Smooth muscle cell (in vitro differentiated cells): ENCODE data around the gene RASGEF1C. TPM values are rescaled to one million over a fixed set of nuclear protein-coding genes. Genes with fewer than 3 reads are reported as not detected.
A peak's percentile ranks its signal among the peaks of the same experiment; 100 is the strongest.

ENCODE experiments used
- DNase-seq: peaks from one replicate; lab custom pipeline; 2025; ENCODE audit not compliant: unreplicated experiment; lab: John Stamatoyannopoulos, UW
- H2AFZ ChIP-seq: fragments of 200-600 bp; sonication (generic); 2 replicates; pipeline ENCODE4 v1.6.0; 2016; ENCODE audit warnings: antibody characterized with exemption, low read depth, mild to moderate bottlenecking
- H3F3A ChIP-seq: fragments of 200-600 bp; sonication (generic); 2 replicates; pipeline ENCODE4 v1.6.0; 2017; ENCODE audit warnings: antibody characterized with exemption, low read depth
- H3K27ac ChIP-seq: fragments of 200-600 bp; sonication (generic); 2 replicates; pipeline ENCODE4 v1.5.1; 2016; ENCODE audit warnings: low read depth, mild to moderate bottlenecking
- H3K27me3 ChIP-seq: fragments of 200-600 bp; sonication (generic); 2 replicates; pipeline ENCODE4 v1.6.1; 2016; ENCODE audit warnings: low read depth, mild to moderate bottlenecking
- H3K36me3 ChIP-seq: fragments of 200-600 bp; sonication (generic); 2 replicates; pipeline ENCODE4 v1.5.1; 2016; ENCODE audit warnings: low read depth
- H3K4me1 ChIP-seq: fragments of 200-600 bp; sonication (generic); 2 replicates; pipeline ENCODE4 v1.5.1; 2016; ENCODE audit warnings: low read depth
- H3K4me2 ChIP-seq: fragments of 200-600 bp; sonication (generic); 2 replicates; pipeline ENCODE4 v1.6.0; 2016; ENCODE audit warnings: mild to moderate bottlenecking
- H3K4me3 ChIP-seq: fragments of 200-600 bp; sonication (generic); 2 replicates; pipeline ENCODE4 v1.5.1; 2016; ENCODE audit warnings: mild to moderate bottlenecking
- H3K79me2 ChIP-seq: fragments of 200-600 bp; sonication (generic); 2 replicates; pipeline ENCODE4 v1.6.0; 2016; ENCODE audit warnings: low read depth, mild to moderate bottlenecking
- H3K9ac ChIP-seq: fragments of 200-600 bp; sonication (generic); 2 replicates; pipeline ENCODE4 v1.6.0; 2016; ENCODE audit warnings: low read depth
- H3K9me3 ChIP-seq: fragments of 200-600 bp; sonication (generic); replicated peaks from 2 replicates; pipeline ENCODE4 v1.5.1; 2016; ENCODE audit warnings: low read depth
- H4K20me1 ChIP-seq: fragments of 200-600 bp; sonication (generic); 2 replicates; pipeline ENCODE4 v1.6.0; 2016; ENCODE audit warnings: low read depth
- WGBS: methylation state at CpG from one replicate; pipeline ENCODE4 v1.1.7; 2016; ENCODE audit warnings: low lambda C conversion rate; 5-methylcytosine and 5-hydroxymethylcytosine counted together
- polyA plus RNA-seq: library from polyadenylated mRNA; unstranded; fragments of >200 nt; fragmentation: Nextera tagmentation; extraction: Ambion mirVana; gene quantifications from 2 replicates; pipeline ENCODE4 v1.2.1, GENCODE V29; 2016
- total RNA-seq: library from RNA; depleted of rRNA; stranded (reverse); fragments of >200 nt; gene quantifications from 2 replicates; pipeline ENCODE4 v1.2.3, GENCODE V29; 2014
- TF ChIP-seq, protein P1 (sequence below): fragments of 200-600 bp; sonication (generic); IDR thresholded peaks from 2 replicates; pipeline ENCODE4 v1.5.1; 2017; ENCODE audit warnings: borderline replicate concordance, mild to moderate bottlenecking, antibody characterized with exemption; ENCODE audit not compliant: insufficient read depth, poor library complexity, severe bottlenecking

The RASGEF1C gene
- total and polyA plus RNA-seq, 2 experiments from 2014 or later, result 0.14 TPM; not detected in 1

GRCh38 chr5:180204276-180204819 is 4.7 kb downstream of the RASGEF1C start:
- peaks cover 10% of the 10 kb centered on the region for H3K27me3 ChIP-seq
- no peak for DNase-seq
- H3F3A ChIP-seq, result no peaks in the 10 kb centered on the region
- no peak overlapping the region for H3K4me3 ChIP-seq
- 76% methylated on average over 1 of the region's 1 CpG for WGBS
- no peak overlapping the region for H3K4me2 ChIP-seq
- H3K79me2 ChIP-seq, result no peaks in the 10 kb centered on the region
- H3K9ac ChIP-seq, result no peak overlapping the region
- no peak overlapping the region for H3K27ac ChIP-seq
- no peaks in the 10 kb centered on the region for H3K9me3 ChIP-seq
- TF ChIP-seq, protein P1, sequence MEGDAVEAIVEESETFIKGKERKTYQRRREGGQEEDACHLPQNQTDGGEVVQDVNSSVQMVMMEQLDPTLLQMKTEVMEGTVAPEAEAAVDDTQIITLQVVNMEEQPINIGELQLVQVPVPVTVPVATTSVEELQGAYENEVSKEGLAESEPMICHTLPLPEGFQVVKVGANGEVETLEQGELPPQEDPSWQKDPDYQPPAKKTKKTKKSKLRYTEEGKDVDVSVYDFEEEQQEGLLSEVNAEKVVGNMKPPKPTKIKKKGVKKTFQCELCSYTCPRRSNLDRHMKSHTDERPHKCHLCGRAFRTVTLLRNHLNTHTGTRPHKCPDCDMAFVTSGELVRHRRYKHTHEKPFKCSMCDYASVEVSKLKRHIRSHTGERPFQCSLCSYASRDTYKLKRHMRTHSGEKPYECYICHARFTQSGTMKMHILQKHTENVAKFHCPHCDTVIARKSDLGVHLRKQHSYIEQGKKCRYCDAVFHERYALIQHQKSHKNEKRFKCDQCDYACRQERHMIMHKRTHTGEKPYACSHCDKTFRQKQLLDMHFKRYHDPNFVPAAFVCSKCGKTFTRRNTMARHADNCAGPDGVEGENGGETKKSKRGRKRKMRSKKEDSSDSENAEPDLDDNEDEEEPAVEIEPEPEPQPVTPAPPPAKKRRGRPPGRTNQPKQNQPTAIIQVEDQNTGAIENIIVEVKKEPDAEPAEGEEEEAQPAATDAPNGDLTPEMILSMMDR, result no peak
- no peaks in the 10 kb centered on the region for H4K20me1 ChIP-seq
- no peaks in the 10 kb centered on the region for H3K4me1 ChIP-seq
- no peaks in the 10 kb centered on the region for H3K36me3 ChIP-seq
- H2AFZ ChIP-seq, result no peak overlapping the region

DNA sequence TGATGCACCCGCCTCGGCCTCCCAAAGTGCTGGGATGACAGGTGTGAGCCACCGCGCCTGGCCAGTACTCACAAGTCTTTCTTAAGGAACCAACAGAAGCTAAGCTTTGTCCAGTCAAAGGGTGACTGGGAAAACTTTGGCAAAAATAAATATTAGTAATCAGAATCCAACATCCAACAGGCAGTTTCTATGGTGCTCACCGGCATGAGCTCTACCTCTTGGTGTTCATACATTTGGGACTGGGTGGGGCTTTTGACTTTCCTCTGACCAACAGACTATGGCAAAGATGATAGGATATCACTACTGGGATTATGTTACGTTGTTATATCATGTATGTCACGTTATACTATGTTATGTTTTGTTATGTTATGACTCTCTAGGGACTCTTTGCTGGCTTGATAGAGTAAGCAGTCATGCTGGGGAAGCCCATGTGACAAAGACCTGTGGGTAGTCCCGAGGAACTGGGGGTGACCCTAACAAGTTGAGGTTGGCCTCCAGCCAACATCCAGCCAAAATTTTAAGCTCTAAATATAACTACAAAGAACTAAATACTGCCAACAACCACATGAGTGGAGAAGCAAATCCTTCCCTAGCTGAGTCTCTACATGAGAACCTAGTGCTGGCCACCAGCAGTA is 6.0 kb downstream of the RASGEF1C start:
- DNase-seq, result no peak
- Histone ChIP-seq H3K9ac (no peak overlapping the region), H3K4me3 (no peak overlapping the region), H2AFZ (no peak overlapping the region), H3K36me3 (no peaks in the 10 kb centered on the region), H3K79me2 (no peaks in the 10 kb centered on the region), H3K9me3 (no peaks in the 10 kb centered on the region), H3K27ac (no peak overlapping the region), H4K20me1 (no peaks in the 10 kb centered on the region), H3K4me2 (no peak overlapping the region), H3K4me1 (no peaks in the 10 kb centered on the region), H3K27me3 (peaks cover 5% of the 10 kb centered on the region), H3F3A (no peaks in the 10 kb centered on the region)
- TF ChIP-seq, protein P1, result no peak
- WGBS, result 93% methylated on average over 8 of the region's 8 CpGs

- Histone ChIP-seq H3K4me3 (no peak overlapping the region), H3K4me1 (no peaks in the 10 kb centered on the region), H4K20me1 (no peaks in the 10 kb centered on the region), H3K27ac (no peak overlapping the region), H3K9me3 (no peaks in the 10 kb centered on the region), H3K27me3 (no peaks in the 10 kb centered on the region), H3F3A (no peaks in the 10 kb centered on the region), H3K79me2 (no peaks in the 10 kb centered on the region), H3K36me3 (no peaks in the 10 kb centered on the region), H3K4me2 (no peak overlapping the region), H2AFZ (no peak overlapping the region), H3K9ac (no peak overlapping the region)
- TF ChIP-seq, protein P1, result peak; percentile 33
- no peak for DNase-seq
- 78% methylated on average over 23 of the region's 23 CpGs for WGBS
Observed at GRCh38 chr5:180201051-180201987, 7.7 kb downstream of the RASGEF1C start.
